Dendritic cell treated with granulocyte-macrophage colony-stimulating factor and Interleukin-4, amounts not matched to agents 40 ng/mL and 50 ng/mL, for 4 days (primary cell): Measurements from ENCODE around the gene TEX22.
A peak's percentile ranks its signal among the peaks of the same experiment; 100 is the strongest.

Source experiments
- H3K27ac Mint-ChIP-seq: one replicate; pipeline ENCODE4 v1.8.0; 2022; ENCODE audit warnings: mild to moderate bottlenecking, mixed read lengths
- H3K27me3 Mint-ChIP-seq: one replicate; pipeline ENCODE4 v1.8.0; 2022; ENCODE audit warnings: mild to moderate bottlenecking, mixed read lengths
- H3K36me3 Mint-ChIP-seq: one replicate; pipeline ENCODE4 v1.8.0; 2022; ENCODE audit warnings: low read depth, mixed read lengths
- H3K4me1 Mint-ChIP-seq: one replicate; pipeline ENCODE4 v1.8.0; 2022; ENCODE audit warnings: low read depth, mixed read lengths
- H3K4me3 Mint-ChIP-seq: one replicate; pipeline ENCODE4 v1.8.0; 2022; ENCODE audit warnings: mild to moderate bottlenecking, moderate library complexity, mixed read lengths
- H3K9me3 Mint-ChIP-seq: one replicate; pipeline ENCODE4 v1.8.0; 2022; ENCODE audit warnings: mixed read lengths
- intact Hi-C: fragments of 100-400 bp; cut with micrococcal nuclease; formaldehyde crosslinking; loops from one replicate; pipeline ENCODE4 v1.15.0; 2022

Gene TEX22

DNA sequence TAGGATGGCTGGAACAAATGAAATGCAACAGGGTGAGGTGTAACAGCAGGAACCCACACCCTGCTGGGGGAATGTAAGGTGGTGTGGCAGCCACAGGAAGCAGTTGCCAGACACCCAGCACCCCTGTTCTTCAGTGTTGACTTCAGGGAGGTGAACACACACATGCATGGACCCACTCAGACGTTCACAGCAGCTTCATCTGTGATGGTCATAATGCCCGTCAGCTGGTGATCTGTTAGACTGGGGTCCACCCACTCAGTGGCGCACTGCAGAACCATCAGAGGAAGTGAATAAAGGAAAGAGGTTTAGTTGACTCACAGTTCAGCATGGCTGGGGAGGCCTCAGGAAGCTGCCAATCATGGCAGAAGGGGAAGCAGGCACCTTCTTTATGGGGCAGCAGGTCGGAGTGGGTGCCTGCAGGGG lies 22.7 kb upstream of the TEX22 start:
- intact Hi-C loops = no loop called here
- H3K36me3 Mint-ChIP-seq = peaks cover 71% of the 10 kb centered on the region
- peak overlapping the region; percentile 71 for H3K27ac Mint-ChIP-seq
- peaks cover 25% of the 10 kb centered on the region for H3K4me1 Mint-ChIP-seq
- no peaks in the 10 kb centered on the region for H3K27me3 Mint-ChIP-seq
- peaks cover 10% of the 10 kb centered on the region for H3K9me3 Mint-ChIP-seq
- H3K4me3 Mint-ChIP-seq = peak overlapping the region; percentile 9

DNA sequence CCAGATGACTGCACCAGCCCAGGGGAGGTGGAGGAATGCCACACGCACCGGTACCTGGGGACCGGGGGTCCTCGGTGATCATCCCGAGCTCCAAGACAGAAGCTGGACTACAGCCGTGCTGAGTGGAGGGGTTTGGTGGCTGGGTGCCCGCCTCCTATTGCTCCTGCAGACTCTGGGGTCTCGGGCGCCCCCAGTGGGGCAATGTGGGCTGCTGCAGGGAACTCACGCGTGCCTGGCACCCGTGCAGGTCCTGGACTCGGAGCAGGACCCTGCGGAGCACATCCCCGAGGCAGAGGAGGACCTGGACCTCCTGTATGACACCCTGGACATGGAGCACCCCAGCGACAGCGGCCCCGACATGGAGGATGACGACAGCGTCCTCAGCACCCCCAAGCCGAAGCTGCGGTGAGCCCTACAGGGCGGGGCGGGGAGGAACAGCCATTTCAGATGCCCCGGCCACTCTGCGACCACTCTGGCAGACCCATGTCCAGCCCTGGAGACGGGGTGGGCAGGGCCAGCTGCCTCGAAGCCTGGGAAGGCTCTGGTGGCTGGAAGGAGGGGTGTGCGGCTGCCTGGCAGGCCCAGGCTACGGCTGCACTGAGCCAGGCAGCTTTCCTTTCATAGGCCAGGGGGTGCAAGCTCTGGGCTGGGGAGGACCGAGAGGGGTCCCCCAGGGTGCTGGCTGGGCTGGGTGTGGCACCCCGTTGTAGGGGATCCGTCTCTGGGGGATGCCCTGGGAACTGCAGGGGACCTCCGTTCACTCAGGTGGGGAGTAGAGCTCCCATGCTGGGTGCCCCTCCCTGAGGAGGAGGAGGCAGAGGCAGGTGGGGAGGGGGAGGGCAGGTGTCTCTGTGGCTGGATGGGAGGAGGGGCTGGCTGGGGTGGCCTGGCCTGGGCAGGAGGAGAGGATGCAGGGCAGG lies 21.6 kb upstream of the TEX22 start:
- peaks cover 71% of the 10 kb centered on the region for H3K36me3 Mint-ChIP-seq
- H3K4me3 Mint-ChIP-seq = no peak overlapping the region
- no peaks in the 10 kb centered on the region for H3K27me3 Mint-ChIP-seq
- intact Hi-C loops = no loop called here
- H3K4me1 Mint-ChIP-seq = peaks cover 23% of the 10 kb centered on the region
- no peak overlapping the region for H3K27ac Mint-ChIP-seq
- H3K9me3 Mint-ChIP-seq = peaks cover 10% of the 10 kb centered on the region

DNA sequence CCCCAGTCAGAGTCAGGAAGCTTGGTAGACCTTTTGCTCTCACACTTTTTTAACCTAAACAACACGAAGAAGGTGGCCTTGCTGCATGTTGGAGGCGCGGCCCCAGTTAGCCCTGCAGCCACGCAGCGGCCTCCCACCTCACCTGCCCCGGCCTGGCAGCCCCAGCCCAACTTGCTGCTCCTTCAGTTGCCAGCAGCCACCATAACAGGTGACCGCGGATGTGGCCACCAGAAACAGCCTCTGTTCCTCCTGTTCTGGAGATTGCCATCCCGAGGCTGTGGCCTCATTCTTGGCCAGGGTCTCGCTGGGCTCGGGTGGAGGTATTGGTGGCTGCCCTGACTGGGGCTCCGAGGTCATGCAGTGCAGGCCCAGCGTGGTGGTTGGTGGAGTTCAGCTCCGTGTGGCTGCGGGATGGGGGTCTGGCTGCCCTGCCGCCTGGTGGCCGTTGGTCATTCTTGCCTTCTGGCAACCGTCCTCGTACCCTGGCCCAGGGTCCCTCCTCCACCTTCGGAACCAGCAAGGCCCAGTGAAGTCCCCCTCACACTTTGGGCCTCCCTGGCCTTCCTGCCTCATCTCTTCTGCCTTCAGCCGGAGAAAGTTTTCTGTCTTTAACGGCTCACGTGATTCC lies 20.7 kb upstream of the TEX22 start:
- H3K4me3 Mint-ChIP-seq = no peak overlapping the region
- peak overlapping the region; percentile 58 for H3K27ac Mint-ChIP-seq
- intact Hi-C loops = no loop called here

DNA sequence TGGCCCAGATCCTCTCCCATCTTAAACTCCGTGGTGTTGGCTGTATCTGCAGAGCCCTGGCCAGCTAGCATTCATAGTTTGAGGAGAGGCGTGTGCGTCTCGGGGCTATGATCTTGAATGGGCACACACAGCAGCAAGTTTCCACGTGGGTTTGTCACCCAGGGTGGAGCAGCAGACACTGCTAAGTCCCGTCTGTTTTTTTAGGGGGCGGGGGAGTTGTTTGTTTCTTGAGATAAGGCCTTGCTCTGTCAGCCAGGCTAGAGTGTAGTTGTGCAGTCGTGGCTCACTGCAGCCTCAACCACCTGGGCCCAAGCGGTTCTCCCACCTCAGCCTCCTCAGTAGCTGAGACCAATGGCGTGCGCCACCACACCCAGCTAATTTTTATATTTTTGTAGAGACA lies 20.1 kb upstream of the TEX22 start:
- H3K4me1 Mint-ChIP-seq = peaks cover 28% of the 10 kb centered on the region
- intact Hi-C loops = no loop called here
- H3K27me3 Mint-ChIP-seq = no peaks in the 10 kb centered on the region
- peaks cover 10% of the 10 kb centered on the region for H3K9me3 Mint-ChIP-seq
- H3K27ac Mint-ChIP-seq = peak overlapping the region; percentile 58
- H3K4me3 Mint-ChIP-seq = no peak overlapping the region
- peaks cover 80% of the 10 kb centered on the region for H3K36me3 Mint-ChIP-seq

More for the DNA sequence above, 20.7 kb upstream of the TEX22 start:
- H3K4me1 Mint-ChIP-seq = peaks cover 28% of the 10 kb centered on the region
- peaks cover 76% of the 10 kb centered on the region for H3K36me3 Mint-ChIP-seq
- peaks cover 10% of the 10 kb centered on the region for H3K9me3 Mint-ChIP-seq
- no peaks in the 10 kb centered on the region for H3K27me3 Mint-ChIP-seq

DNA sequence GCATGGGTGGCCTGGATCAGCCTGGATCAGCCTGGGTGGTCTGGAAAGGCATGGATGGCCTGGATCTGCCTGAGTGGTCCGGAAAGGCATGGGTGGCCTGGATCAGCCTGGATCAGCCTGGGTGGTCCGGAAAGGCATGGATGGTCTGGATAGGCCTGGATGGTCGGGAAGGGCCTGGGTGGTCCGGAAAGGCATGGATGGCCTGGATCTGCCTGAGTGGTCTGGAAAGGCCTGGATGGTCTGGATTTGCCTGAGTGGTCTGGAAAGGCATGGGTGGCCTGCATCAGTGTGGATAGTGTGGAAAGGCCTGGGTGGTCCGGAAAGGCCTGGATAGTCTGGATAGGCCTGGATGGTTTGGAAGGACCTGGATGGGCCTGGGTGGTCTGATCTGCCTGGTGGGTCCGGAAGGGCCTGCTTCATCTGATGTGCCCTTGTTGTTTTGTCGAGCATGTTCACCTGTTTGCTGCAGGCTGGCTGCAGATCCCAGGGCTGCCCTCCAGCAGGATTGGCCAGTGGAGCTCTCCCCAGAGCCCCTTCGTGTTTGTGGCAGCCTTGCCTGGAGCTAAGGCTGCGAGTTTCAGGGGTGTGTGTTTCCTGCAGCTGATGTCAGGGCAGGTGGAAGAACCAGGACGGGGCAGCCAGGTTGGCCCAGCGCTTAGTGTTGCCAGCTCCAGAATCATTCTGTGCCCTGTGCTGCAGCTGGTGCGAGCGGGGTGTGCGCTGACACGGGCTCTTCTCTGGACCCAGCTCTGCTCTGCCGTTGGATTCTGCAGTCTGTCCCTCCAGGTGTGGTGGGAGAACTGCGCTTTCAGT lies 19.3 kb upstream of the TEX22 start:
- Mint-ChIP-seq H3K27ac (no peak overlapping the region), H3K4me3 (no peak overlapping the region), H3K9me3 (peaks cover 10% of the 10 kb centered on the region), H3K27me3 (no peaks in the 10 kb centered on the region), H3K4me1 (peaks cover 28% of the 10 kb centered on the region), H3K36me3 (peaks cover 83% of the 10 kb centered on the region)
- intact Hi-C loops = no loop called here

DNA sequence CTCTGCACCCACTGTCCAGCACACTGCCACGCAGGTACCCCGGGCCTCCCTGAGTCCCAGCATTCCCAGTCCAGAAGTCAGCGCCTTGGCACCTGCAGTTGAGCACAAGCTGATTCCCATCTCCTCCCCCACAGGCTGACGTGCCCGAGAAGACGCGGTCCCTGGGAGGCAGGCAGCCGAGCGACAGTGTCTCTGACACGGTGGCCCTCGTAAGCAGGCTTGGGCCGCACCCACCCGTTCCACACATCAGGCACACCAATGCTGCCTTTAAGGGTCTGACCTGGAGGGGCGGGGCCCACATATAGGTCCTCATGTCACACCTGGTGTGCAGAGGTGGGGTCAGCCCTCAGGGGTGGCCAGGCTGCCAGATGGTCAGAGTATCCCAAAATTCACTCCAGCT lies 18.4 kb upstream of the TEX22 start:
- Mint-ChIP-seq H3K27ac (no peak overlapping the region), H3K9me3 (peaks cover 10% of the 10 kb centered on the region), H3K36me3 (peaks cover 92% of the 10 kb centered on the region), H3K4me3 (no peak overlapping the region), H3K4me1 (peaks cover 21% of the 10 kb centered on the region), H3K27me3 (no peaks in the 10 kb centered on the region)
- intact Hi-C loops = no loop called here

DNA sequence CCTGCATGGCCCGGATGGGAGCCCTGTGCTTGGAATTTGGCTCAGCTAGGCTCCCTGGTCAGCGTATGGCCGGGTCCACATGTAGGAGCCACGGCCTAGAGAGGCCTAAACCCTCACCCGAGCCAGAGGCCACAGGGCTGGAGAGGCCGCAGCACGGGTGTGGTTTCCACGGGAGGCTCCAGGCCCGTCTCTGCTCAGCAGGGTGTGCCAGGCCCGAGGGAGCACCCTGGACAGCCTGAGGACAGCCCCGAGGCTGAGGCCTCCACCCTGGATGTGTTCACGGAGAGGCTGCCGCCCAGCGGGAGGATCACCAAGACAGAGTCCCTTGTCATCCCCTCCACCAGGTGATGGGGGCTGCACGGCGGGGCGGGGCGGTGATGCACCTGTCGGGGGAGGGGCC lies 17.6 kb upstream of the TEX22 start:
- no peak overlapping the region for H3K27ac Mint-ChIP-seq
- H3K27me3 Mint-ChIP-seq = no peaks in the 10 kb centered on the region
- peaks cover 5% of the 10 kb centered on the region for H3K9me3 Mint-ChIP-seq
- H3K4me3 Mint-ChIP-seq = no peak overlapping the region
- peaks cover 25% of the 10 kb centered on the region for H3K4me1 Mint-ChIP-seq
- peaks cover 96% of the 10 kb centered on the region for H3K36me3 Mint-ChIP-seq
- intact Hi-C loops = no loop called here

DNA sequence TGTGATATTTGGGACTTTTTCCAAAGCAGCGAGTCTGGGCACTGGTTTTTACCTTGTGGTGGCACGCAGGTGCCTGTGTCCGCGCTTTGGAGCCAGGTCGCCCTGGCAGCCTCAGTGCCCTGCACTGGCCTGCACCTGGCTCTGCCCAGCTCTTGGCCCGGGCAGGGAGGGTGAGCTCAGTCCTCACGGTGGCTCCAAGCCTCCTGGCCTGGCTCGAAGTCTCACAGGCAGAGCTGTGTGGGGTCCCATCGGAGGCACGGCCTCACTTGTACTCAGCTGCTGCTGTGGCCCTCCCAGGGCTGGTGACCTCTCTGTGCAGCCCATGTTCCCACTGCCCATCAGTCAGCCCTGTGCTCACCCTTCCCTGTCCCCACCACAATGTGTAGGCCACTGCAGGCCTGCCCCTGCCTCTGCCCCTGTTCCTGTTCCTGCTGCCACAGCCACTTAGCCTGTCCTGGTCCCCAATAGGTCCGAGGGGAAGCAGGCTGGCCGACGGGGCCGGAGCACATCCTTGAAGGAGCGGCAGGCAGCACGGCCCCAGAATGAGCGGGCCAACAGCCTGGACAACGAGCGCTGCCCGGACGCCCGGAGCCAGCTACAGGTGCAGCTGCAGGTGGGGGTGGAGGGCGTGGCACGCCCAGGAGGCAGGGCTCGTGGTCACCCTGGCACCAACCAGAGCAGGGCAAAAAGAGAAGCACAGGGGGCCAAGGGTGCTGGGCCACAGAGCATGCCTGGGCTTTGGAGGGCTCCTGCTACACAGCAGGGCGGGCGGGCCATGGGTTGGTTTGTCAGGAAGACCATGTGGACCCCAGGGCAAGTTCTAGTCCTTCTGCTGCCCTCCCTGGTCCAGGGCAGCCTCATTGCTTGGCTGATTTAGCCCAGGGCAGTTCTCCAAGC lies 16.6 kb upstream of the TEX22 start:
- no peak overlapping the region for H3K27ac Mint-ChIP-seq
- H3K27me3 Mint-ChIP-seq = no peaks in the 10 kb centered on the region
- intact Hi-C loops = no loop called here
- no peaks in the 10 kb centered on the region for H3K9me3 Mint-ChIP-seq
- H3K36me3 Mint-ChIP-seq = peaks cover 99% of the 10 kb centered on the region
- H3K4me3 Mint-ChIP-seq = no peak overlapping the region
- peaks cover 28% of the 10 kb centered on the region for H3K4me1 Mint-ChIP-seq

DNA sequence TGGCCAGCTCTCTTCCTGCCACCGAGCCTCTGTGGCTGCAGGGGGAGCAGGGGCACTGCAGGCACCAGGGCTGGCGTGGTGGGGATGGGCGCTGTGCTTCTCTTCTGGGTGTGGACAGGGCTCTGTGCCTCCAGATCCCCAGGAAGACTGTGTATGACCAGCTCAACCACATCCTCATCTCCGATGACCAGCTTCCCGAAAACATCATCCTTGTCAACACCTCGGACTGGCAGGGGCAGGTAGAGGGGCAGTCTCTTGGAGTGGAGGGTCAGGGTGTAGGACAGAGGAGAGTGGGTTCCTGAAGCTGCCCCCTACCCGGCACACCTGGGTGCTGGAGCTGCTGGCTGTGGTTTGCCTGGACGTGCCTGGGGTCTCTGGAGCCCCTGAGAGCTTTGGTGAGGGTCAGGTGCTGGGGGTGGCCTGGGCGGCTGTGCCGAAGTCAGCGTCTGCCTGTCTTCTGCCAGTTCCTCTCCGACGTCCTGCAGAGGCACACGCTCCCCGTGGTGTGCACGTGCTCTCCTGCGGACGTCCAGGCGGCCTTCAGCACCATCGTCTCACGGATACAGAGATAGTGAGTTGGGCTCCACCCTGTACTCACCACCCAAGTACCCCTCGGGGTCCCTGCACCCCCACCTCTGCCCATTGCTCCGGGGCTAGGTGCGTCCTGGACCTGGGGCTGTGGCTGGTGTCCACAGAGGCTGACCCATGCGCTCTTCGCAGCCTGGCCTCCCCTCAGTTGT lies 15.8 kb upstream of the TEX22 start:
- Mint-ChIP-seq H3K4me1 (peaks cover 36% of the 10 kb centered on the region), H3K36me3 (peaks cover 100% of the 10 kb centered on the region), H3K27ac (peak overlapping the region; percentile 15), H3K9me3 (no peaks in the 10 kb centered on the region), H3K4me3 (no peak overlapping the region), H3K27me3 (no peaks in the 10 kb centered on the region)
- intact Hi-C loops = no loop called here

DNA sequence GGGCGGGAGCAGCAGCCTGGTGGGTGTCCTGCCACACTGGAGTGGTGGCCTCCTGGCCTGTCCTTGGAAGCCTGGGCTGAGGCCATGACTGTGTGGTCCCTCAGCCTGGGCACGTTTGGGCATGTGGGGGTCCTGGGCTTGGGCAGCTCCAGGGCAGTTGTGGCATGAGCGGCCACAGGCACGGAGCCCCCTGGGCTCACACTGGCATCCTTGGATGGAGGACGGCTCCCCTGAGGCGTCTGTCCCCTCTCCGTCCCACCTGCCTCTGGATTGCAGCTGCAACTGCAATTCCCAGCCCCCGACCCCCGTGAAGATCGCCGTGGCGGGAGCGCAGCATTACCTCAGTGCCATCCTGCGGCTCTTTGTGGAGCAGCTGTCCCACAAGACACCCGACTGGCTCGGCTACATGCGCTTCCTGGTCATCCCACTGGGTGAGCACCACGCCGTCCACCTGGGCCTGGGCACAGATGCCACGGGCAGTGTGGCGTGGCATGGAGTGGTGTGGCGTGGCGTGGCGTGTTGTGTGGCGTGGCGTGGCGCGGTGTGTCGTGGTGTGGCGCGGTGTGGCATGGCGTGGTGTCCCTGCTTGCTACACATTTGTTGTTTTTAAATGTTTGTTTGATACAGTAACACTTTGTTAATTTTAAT lies 15.1 kb upstream of the TEX22 start:
- Mint-ChIP-seq H3K27me3 (no peaks in the 10 kb centered on the region), H3K9me3 (no peaks in the 10 kb centered on the region), H3K27ac (peak overlapping the region; percentile 15), H3K4me3 (no peak overlapping the region), H3K4me1 (peaks cover 43% of the 10 kb centered on the region), H3K36me3 (peaks cover 100% of the 10 kb centered on the region)
- intact Hi-C loops = no loop called here

DNA sequence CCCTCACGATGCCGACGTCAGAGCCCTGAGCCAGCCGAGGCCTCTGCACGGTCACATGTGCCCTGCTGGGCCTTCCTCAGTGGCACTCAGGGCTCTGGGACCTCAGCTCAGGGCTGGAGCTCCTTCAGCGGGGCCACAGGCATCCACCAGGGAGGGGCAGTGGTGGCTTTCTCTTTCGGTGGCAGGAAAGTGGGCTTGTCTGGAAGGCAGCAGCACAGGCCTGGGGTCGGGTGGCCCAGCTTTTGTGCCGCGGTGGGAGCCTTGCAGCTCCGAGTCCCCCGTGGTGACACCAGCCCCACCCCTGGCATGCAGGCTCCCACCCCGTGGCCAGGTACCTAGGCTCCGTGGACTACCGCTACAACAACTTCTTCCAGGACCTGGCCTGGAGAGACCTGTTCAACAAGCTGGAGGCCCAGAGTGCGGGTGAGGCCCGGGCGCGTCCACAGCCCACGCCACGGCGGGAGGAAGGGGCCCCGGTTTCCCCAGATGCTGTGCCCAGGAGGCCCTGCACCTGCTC lies 14.2 kb upstream of the TEX22 start:
- H3K9me3 Mint-ChIP-seq = no peaks in the 10 kb centered on the region
- no peak overlapping the region for H3K27ac Mint-ChIP-seq
- intact Hi-C loops = no loop called here
- H3K4me1 Mint-ChIP-seq = peaks cover 52% of the 10 kb centered on the region
- H3K36me3 Mint-ChIP-seq = peaks cover 94% of the 10 kb centered on the region
- no peak overlapping the region for H3K4me3 Mint-ChIP-seq
- no peaks in the 10 kb centered on the region for H3K27me3 Mint-ChIP-seq

DNA sequence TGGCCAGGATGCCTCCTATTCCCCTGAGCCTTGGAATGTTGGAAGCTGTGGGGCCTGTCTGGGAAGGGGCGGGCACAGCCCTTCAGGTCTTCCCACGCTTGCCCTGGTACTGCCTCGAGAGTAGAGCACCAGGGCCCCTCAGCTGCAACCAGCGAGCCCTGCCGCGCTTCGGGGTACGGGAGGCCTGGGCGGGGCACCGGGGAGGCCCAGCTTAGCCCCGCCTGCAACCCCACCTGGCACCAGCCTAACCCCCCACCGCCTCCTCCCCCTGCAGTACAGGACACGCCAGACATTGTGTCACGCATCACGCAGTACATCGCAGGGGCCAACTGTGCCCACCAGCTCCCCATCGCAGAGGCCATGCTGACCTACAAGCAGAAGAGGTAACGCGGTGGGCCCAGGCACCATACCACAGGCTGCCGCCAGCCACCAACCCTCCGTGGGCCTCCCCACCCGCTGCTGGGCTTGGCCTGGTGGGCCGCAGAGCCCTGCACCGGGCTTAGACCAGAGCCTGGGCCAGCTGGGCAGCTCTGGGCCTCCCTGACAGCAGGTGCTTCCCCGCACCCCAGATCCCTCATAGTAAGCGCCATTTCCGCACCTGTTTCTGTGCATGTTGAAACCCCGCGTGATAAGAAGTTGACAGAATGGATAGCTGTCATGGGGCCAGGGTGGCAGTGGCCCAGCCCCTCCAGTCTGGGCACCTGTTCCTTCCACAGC lies 13.6 kb upstream of the TEX22 start:
- intact Hi-C loops = no loop called here
- peak overlapping the region; percentile 95 for H3K27ac Mint-ChIP-seq

More for the DNA sequence above, 13.6 kb upstream of the TEX22 start:
- H3K4me1 Mint-ChIP-seq = peaks cover 59% of the 10 kb centered on the region
- H3K9me3 Mint-ChIP-seq = no peaks in the 10 kb centered on the region
- no peaks in the 10 kb centered on the region for H3K27me3 Mint-ChIP-seq
- H3K36me3 Mint-ChIP-seq = peaks cover 88% of the 10 kb centered on the region
- no peak overlapping the region for H3K4me3 Mint-ChIP-seq
